ENCODE data around the gene FAM98C.
"Not testable (repeated sequence)": the region's sequence is repeated elsewhere in the genome, so short reads cannot be mapped to it uniquely, and the experiment has no call there.

FAM98C gene

GRCh38 chr19:38399081-38399480, 3.8 kb upstream of the FAM98C start:
- DNase-seq (ENCODE audit: low read depth) = no peak

GRCh38 chr19:38399537-38399936, 3.4 kb upstream of the FAM98C start:
- no peak for DNase-seq (ENCODE audit: low read depth)

DNA sequence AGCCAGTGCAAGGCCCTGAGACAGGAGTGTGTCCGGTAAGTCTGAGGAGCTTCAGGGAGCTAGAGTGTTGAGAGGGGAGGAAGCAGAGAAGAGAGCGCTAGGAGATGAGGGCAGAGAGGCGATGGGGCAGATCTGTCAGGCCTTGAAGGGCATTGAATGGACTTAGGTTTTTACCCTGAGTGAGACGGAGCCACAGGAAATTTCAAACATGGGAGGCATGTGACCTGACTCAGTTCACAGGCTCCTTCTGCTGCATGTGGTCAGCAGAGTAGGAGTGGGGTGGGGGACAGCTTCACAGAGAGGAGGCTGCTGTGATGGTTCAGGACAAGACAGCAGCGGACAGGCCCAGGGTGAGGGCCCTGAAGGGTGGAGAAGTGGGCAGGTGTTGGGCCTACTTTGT, 2.5 kb upstream of the FAM98C start:
- DNase-seq (ENCODE audit: low read depth) = no peak

DNA sequence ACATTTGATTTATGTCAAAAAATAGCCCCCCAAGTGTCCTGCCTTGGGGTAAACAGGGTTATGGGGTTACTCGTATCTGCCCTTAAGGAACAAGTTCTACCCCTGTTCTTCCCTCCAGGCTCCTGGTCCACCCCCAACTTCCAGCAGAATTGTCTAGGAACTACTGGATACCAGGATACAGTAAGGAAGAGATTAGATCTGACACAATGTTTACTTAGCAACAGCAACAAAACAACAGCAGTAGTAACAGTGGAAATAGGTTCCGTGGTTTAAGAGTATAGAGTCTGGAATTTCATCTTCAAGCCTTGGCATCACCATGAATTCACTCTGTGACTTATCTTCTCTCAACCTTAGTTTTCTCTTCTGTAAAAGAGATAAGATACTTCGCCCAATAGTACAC, 1.7 kb upstream of the FAM98C start:
- DNase-seq (ENCODE audit: low read depth) = no peak

DNA sequence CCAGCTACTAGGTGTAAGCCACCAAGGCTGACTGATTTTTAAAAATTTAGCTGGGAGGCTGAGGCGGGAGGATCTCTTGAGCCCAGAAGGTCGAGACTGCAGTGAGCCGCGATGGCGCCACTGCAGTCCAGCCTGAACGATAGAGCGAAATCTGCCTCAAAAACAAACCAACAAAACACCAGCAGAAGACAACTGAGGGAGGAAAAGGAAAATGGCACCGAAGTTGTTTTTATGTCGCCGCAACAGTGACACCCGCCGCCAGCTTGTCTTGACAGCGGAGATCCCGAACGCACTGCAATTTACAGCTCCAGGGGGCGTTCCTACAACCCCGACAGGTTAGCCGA, 298 bp upstream of the FAM98C start:
- no peak for DNase-seq (ENCODE audit: low read depth)

GRCh38 chr19:38404858-38405257, 2.0 kb downstream of the FAM98C start:
- no peak for DNase-seq (ENCODE audit: low read depth)

DNA sequence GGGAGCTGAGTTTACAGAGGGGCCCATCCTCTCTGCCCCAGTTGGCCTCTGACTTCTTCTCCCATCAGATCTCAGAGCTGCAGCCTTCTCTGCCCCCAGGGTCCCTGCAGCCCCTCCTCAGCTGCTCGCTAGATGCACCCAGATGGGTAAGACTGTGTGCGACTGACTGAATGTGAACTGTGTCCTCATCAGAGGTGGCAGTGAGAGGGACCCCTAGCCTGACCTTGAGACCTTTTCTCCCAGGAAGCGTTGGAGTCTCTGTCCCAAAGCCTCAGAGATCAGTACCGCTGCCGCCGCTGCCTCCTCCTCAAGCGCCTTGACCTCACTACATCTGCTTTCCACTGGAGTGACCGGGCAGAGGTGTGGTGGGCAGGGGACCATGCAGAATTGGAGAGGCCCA, 2.4 kb downstream of the FAM98C start:
- DNase-seq (ENCODE audit: low read depth) = no peak

- no peak for DNase-seq (ENCODE audit: low read depth)
Observed at GRCh38 chr19:38409631-38410133, 6.8 kb downstream of the FAM98C start.

GRCh38 chr19:38410407-38410806, 7.5 kb downstream of the FAM98C start:
- not testable (repeated sequence) for DNase-seq (ENCODE audit: low read depth)

DNA sequence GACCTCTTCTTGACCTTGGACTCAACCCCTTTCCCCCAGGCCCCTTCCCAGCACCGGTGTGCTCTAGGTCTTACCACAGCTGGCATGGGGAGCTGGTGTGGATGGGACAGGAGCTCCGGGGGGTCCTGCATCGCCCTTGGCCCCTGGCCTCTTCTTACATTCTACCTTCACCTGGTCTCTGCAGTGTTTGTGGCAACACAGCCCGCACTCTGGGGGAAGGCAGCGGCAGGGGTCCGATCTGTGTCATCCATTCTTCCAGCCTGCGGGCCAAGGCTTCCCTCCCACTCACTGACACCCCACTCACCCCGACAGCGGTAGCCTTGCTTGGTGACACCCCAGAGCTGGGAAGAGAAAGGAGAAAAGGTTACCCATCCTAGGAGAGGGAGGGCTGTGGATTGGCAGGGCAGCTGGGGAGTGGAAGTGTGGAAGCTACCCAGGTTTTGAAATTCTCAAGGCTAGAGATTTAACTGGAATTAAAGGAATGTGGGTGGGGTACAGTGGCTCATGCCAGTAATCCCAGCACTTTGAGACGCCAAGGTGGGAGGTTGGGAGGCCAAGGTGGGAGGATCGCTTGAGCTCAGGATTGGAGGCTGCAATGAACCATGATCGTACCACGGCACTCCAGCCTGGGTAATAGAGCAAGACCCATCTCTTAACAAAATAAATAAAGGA, 8.3 kb downstream of the FAM98C start:
- no peak for DNase-seq (ENCODE audit: low read depth)

DNA sequence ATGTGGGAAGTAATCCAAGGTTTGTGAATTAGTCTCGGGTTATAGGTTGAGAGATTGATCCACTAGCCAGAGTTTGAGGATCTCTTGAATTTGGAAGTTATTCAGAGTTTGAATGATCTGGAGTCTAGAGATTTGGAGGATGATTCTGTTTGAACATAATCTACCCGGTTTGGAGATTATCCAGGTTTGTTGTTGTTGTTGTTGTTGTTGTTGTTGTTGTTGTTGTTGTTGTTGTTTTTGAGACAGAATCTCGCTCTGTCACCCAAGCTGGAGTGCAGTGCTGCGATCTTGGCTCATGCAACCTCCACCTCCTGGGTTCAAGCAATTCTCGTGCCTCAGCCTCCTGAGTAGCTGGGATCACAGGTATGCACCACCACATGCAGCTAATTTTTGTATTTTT, 9.0 kb downstream of the FAM98C start:
- DNase-seq (ENCODE audit: low read depth) = not testable (repeated sequence)

DNA sequence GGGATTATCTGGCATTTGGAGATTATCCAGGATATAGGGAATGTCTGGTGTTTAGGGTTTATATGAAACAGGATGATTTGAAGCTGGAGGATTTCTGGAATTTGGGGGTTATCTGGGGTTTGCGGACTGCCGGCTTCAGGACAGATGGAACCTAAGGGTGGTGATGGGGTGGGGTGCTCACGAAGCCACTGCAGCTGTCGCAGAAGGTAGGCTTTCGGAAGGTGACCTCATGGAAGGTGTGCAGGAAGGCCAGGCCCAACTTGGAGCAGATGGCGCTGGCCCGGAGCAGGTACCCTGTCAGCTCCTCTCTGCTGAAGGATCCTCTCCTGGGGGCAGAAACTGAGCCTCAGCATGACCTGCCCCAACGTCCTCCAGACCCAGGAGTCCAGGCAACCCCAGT, 9.6 kb downstream of the FAM98C start:
- DNase-seq (ENCODE audit: low read depth) = no peak

- DNase-seq (ENCODE audit: low read depth) = no peak
Observed at GRCh38 chr19:38412961-38413360, 10.1 kb downstream of the FAM98C start.

- no peak for DNase-seq (ENCODE audit: low read depth)
Observed at GRCh38 chr19:38413416-38413815, 10.5 kb downstream of the FAM98C start.

- no peak for DNase-seq (ENCODE audit: low read depth)
Observed at GRCh38 chr19:38417146-38417543, 14.3 kb downstream of the FAM98C start.

- peak; percentile 62 for DNase-seq (ENCODE audit: low read depth)
Observed at GRCh38 chr19:38417544-38418506, 14.9 kb downstream of the FAM98C start.

DNA sequence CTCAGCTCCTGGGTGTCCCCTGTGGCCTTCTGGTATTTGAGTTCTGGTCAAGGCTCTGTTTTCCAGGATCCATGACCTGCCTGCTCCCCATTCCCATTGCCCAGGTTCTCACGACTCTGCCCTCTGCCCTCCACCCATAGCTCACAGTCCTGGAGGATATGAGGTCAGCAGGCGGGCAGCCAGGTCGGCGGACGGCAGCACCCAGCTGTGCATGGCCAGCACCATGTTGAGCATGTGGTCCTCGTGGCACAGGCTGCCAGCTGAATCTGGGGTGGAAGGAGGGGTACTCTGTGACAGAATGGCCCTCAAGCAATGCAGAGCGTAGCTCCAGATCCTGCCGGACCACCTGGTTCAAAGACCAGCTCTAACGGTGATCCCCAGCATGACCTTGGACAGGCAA, 18.0 kb downstream of the FAM98C start:
- DNase-seq (ENCODE audit: low read depth) = no peak

- no peak for DNase-seq (ENCODE audit: low read depth)
Observed at GRCh38 chr19:38421856-38422255, 19.0 kb downstream of the FAM98C start.

- DNase-seq (ENCODE audit: low read depth) = no peak
Observed at GRCh38 chr19:38422438-38422837, 19.5 kb downstream of the FAM98C start.

GRCh38 chr19:38424272-38424671, 21.4 kb downstream of the FAM98C start:
- DNase-seq (ENCODE audit: low read depth) = no peak

- DNase-seq (ENCODE audit: low read depth) = no peak
Observed at GRCh38 chr19:38425222-38425809, 22.4 kb downstream of the FAM98C start.

DNA sequence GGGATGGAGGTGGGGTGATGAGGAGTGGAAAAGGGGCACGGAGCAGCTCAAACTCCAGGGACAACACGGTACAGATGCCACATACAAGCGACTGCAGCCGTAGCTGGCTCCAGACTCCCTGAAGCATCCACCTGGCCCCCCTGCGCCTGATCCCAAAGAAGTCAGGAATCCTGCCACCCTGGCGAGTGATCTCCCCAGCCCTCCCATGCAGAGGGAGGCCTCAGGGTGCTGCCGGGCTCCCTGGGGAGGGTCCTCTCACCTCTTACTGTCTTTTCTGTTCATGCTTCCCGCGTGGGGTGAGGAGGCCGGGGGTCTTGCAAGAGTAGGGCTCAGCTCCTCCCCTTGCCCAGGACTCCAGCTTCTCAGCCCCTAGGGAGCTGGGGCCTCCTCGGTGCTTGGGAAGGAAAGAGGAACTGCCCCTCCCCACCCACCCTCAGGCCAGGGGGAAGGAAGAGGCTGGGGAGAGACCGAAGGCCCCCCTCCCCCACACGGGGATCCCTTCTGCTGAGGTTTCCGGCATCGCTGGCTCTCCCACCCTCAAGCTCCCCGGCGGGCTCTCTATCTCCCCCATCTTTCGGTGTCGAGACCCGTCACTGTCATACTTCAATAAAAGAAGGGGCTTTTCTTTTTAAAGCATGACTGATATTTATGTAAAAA, 23.0 kb downstream of the FAM98C start, which contains the start of gene RASGRP4:
RASGRP4 (minus strand) TSS at position 410 of the 657 bp plus-strand sequence; CDS start at position 282, 128 bp downstream.
- DNase-seq (ENCODE audit: low read depth) = no peak
